ENCODE results near the gene NOS3.

NOS3 gene

GRCh38 chr7:151013356-151013732, 22.5 kb downstream of the NOS3 start:
- Histone ChIP-seq H3K4me1 (ENCODE audit: control insufficient read depth, insufficient read depth, low read length) (no peaks in the 10 kb centered on the region), H3K9me3 (ENCODE audit: control insufficient read depth, insufficient read depth, low read depth, low read length) (no peaks in the 10 kb centered on the region), H3K36me3 (ENCODE audit: control insufficient read depth in 2 of 2, insufficient read depth in 1 of 2, low read length in 2 of 2) (no peaks in the 10 kb centered on the region), H3K27ac (ENCODE audit: extremely low read depth, low read depth, low read length) (no peak overlapping the region), H3K4me3 (ENCODE audit: low read depth, low read length) (no peak overlapping the region)
- ChIA-PET CTCF (interaction anchor here (0.5 to 2.9 kb wide), 6 partner anchors 23 to 231 kb away, joined by 3 to 27 read pairs (median 4); no protein-coding TSS in a partner anchor), POLR2A (interaction anchor here (1.0 kb wide), 1 partner anchor 44 kb away, joined by 3 read pairs; the partner anchor contains the start of gene CDK5)
- TF ChIP-seq ZSCAN30 (tag by site-specific recombination; IDR thresholded peaks at IDR 0.05) (no peak), SCRT1 (tag by site-specific recombination; IDR thresholded peaks at IDR 0.05; ENCODE audit: borderline replicate concordance) (no peak), ZNF157 (tag by site-specific recombination; IDR thresholded peaks at IDR 0.05) (no peak), ZFP41 (tag by site-specific recombination; IDR thresholded peaks at IDR 0.05; ENCODE audit: borderline replicate concordance) (no peak), KLF1 (tag by site-specific recombination; IDR thresholded peaks at IDR 0.05) (0 out of 2 replicates have a peak, but pooled peaks have one; percentile 24), SP2 (tag by site-specific recombination; IDR thresholded peaks at IDR 0.05) (peak; percentile 39; the same call in 1 of the 2 replicates), SP3 (tag by site-specific recombination; IDR thresholded peaks at IDR 0.05) (peak; percentile 32; the same call in 1 of the 2 replicates)

GRCh38 chr7:151013733-151014497, 23.1 kb downstream of the NOS3 start:
- ChIA-PET CTCF (interaction anchor here (0.5 to 1.4 kb wide), 5 partner anchors 22 to 590 kb away, joined by 3 to 4 read pairs (median 3); no protein-coding TSS in a partner anchor), POLR2A (interaction anchor here (0.8 kb wide), 1 partner anchor 14 kb away, joined by 3 read pairs; the partner anchor contains the start of gene ABCB8)
- no peak overlapping the region for H3K4me3 ChIP-seq (ENCODE audit: low read depth, low read length)
- no peaks in the 10 kb centered on the region for H3K36me3 ChIP-seq (ENCODE audit: control insufficient read depth in 2 of 2, insufficient read depth in 1 of 2, low read length in 2 of 2)
- H3K4me1 ChIP-seq (ENCODE audit: control insufficient read depth, insufficient read depth, low read length) = no peaks in the 10 kb centered on the region
- H3K27ac ChIP-seq (ENCODE audit: extremely low read depth, low read depth, low read length) = no peak overlapping the region
- TF ChIP-seq SP2 (tag by site-specific recombination; IDR thresholded peaks at IDR 0.05) (peak; percentile 32), ZNF239 (tag by site-specific recombination; IDR thresholded peaks at IDR 0.05) (no peak)
- H3K9me3 ChIP-seq (ENCODE audit: control insufficient read depth, insufficient read depth, low read depth, low read length) = no peaks in the 10 kb centered on the region

GRCh38 chr7:151014950-151015349, 24.1 kb downstream of the NOS3 start:
- ChIA-PET CTCF (interaction anchor here (0.6 to 1.4 kb wide), 4 partner anchors 14 to 148 kb away, joined by 3 to 4 read pairs (median 4); partner anchors contain the start of gene ABCB8), POLR2A (interaction anchor here (0.8 kb wide), 1 partner anchor 13 kb away, joined by 3 read pairs; the partner anchor contains the start of gene ABCB8)
- Histone ChIP-seq H3K27ac (ENCODE audit: extremely low read depth, low read depth, low read length) (no peak overlapping the region), H3K36me3 (ENCODE audit: control insufficient read depth in 2 of 2, insufficient read depth in 1 of 2, low read length in 2 of 2) (no peaks in the 10 kb centered on the region), H3K9me3 (ENCODE audit: control insufficient read depth, insufficient read depth, low read depth, low read length) (no peaks in the 10 kb centered on the region), H3K4me1 (ENCODE audit: control insufficient read depth, insufficient read depth, low read length) (no peaks in the 10 kb centered on the region), H3K4me3 (ENCODE audit: low read depth, low read length) (no peak overlapping the region)
- TF ChIP-seq ZNF416 (tag by site-specific recombination; IDR thresholded peaks at IDR 0.05) (no peak), KLF17 (tag by site-specific recombination; IDR thresholded peaks at IDR 0.05) (peak; percentile 40; the same call in 1 of the 2 replicates), KLF9 (tag by site-specific recombination; IDR thresholded peaks at IDR 0.05; ENCODE audit: low read depth) (peak; percentile 68)

GRCh38 chr7:151015967-151016366, 25.1 kb downstream of the NOS3 start:
- peak; percentile 98 for TF ChIP-seq ZNF10 (tag by site-specific recombination; IDR thresholded peaks at IDR 0.05)
- TF ChIP-seq BCL11B (tag by site-specific recombination; IDR thresholded peaks at IDR 0.05; ENCODE audit: low read depth) = no peak
- Histone ChIP-seq H3K4me1 (ENCODE audit: control insufficient read depth, insufficient read depth, low read length) (no peaks in the 10 kb centered on the region), H3K9me3 (ENCODE audit: control insufficient read depth, insufficient read depth, low read depth, low read length) (no peaks in the 10 kb centered on the region), H3K4me3 (ENCODE audit: low read depth, low read length) (no peak overlapping the region), H3K36me3 (ENCODE audit: control insufficient read depth in 2 of 2, insufficient read depth in 1 of 2, low read length in 2 of 2) (no peaks in the 10 kb centered on the region), H3K27ac (ENCODE audit: extremely low read depth, low read depth, low read length) (no peak overlapping the region)
- ChIA-PET CTCF (interaction anchor here (0.6 to 2.8 kb wide), 5 partner anchors 27 to 118 kb away, joined by 3 to 13 read pairs (median 3); no protein-coding TSS in a partner anchor), POLR2A (no interaction called here)

Data from HEK293 (cell line).